Activated CD4-positive, CD25-positive, alpha-beta regulatory T cell treated with anti-CD3 and anti-CD28 coated beads, Interleukin-2, amount 50 U/mL, for 72 hours (primary cell): Measurements from ENCODE around the gene CCL5.

ENCODE experiments used
- DNase-seq: peaks from one replicate; pipeline ENCODE4 v3.0.0; 2021

CCL5 gene

GRCh38 chr17:35879773-35880654, at the start of gene CCL5:
Gene CCL5, minus strand, starts transcription at chr17:35880360.
- peak; percentile 44 for DNase-seq

- DNase-seq, result no peak
Observed at GRCh38 chr17:35927714-35928113, 47.6 kb upstream of the CCL5 start.

DNA sequence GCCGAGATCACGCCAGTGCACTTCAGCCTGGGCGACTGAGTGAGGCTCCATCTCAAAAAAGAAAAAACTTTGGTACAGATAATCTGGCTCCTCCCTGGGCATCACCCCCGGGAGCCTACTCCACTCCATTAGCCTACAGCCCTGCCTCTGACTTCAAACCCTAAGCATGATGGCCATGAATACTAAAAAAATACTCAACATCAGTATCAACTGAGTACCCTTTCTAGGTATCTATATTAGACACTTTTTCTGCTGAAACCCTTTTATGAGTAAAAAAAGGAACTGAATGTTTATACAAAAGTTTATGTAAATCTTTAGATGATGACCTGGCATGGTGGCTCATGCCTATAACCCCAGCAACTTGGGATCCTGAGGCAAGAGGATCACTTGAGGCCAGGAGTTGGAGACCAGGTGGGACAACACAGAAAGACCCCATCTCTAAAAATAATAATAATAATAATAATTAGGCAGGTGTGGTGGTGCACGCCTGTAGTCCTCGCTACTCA, 43.5 kb upstream of the CCL5 start:
- DNase-seq, result no peak

- DNase-seq, result no peak
Observed at GRCh38 chr17:35920229-35920628, 40.1 kb upstream of the CCL5 start.

- no peak for DNase-seq
Observed at GRCh38 chr17:35918665-35919064, 38.5 kb upstream of the CCL5 start.

DNA sequence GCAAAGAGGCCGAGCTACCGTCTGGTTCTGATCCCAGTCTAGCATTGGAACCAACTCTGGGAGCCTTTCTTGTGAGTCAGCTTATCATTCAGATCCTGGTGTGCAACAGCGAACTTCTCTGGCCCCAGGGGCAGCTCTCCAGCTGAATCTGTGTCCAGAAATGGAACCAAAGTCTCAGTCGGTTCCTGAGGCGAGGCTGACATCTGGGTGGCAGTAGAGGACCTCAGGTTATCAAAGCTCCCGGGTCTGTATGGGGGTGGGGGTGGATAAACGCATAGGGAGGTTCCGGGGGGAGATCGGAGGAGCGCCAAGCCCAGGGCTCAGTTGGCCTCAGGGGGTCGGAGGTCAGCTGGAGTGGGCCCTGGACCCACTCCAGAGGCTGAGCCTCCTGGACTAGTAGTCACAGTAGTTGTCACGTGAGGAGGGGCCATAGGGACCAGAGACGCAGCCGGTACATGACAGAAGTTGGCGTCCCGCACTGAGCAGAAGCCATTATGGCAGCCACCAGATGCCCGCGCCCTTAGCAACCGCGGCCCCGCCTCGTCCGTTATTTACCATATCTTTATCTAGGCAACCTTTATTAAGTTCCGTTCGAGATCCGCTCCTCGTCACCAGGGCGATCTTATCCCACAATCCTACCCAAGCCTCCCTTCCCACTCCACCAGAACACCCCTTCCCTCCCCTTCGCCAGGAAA, 37.5 kb upstream of the CCL5 start:
- DNase-seq, result no peak

GRCh38 chr17:35915153-35915964, 35.2 kb upstream of the CCL5 start:
- no peak for DNase-seq

DNA sequence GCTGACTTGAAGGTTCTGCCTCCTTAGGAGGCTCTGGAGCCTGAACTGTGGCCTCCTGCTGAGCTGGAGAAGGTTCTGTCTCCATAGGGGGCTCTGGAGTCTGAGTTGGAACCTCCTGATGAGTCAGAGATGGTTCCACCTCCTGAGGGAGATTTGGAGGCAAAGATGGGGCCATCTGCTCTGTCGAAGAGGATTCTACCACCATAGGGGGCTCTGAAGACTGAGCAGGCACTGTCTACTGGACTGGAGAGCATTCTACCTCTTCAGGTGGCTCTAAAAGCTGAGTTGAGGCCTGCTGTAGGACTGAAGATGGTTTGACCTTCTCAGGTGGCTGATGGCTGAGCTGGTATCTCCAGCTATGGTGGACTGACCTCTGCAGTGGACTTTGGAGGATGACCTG, 34.2 kb upstream of the CCL5 start:
- DNase-seq, result no peak

GRCh38 chr17:35913609-35914008, 33.4 kb upstream of the CCL5 start:
- DNase-seq, result no peak

GRCh38 chr17:35912942-35913341, 32.8 kb upstream of the CCL5 start:
- no peak for DNase-seq

DNA sequence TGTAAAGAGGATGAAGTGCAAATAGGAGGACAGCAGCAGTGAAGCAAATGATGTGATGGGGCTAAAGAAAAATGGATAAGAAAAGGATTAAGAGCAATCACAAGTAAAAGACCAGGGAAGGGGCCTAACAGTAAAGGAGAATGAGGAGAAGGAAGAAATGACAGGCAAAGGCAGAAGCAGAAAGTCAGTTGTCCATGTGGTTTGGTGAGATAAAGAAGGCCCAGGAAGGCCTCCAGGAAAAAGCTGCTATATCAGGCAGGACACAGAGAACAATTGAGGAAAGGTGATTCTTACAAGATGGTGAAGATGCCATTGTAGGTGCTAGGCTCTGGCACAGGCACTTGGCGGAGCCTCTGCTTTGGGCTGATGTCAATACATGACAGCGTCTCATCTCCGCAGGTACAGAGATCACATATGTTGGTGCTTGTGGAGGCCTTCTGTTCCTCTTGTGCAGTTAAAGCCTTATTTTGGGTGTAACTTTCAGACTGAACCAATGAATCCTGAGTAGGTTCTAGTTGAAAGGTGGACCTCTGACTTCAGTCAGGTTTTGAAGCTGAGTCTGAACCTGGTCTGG, 32.3 kb upstream of the CCL5 start:
- DNase-seq, result no peak

DNA sequence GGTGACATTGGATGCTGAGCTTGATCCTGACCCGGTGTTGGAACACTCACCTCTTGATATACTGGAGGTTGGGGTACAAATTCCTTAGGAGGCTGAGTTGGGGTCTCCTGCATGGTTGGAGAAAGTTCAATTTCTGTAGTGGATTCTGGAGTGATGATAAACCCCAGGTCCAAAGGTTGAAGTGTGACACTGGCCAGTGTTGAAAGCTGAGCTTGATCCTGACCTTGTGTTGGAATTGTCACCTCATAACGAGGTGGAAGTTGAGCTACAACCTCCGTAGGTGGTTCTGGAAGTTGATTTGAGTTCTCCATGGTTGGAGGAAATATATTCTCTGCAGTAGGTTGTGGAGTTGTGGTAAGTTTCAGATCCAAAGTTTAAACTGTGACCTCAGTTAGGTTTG, 29.2 kb upstream of the CCL5 start:
- no peak for DNase-seq

- no peak for DNase-seq
Observed at GRCh38 chr17:35907691-35908090, 27.5 kb upstream of the CCL5 start.

DNA sequence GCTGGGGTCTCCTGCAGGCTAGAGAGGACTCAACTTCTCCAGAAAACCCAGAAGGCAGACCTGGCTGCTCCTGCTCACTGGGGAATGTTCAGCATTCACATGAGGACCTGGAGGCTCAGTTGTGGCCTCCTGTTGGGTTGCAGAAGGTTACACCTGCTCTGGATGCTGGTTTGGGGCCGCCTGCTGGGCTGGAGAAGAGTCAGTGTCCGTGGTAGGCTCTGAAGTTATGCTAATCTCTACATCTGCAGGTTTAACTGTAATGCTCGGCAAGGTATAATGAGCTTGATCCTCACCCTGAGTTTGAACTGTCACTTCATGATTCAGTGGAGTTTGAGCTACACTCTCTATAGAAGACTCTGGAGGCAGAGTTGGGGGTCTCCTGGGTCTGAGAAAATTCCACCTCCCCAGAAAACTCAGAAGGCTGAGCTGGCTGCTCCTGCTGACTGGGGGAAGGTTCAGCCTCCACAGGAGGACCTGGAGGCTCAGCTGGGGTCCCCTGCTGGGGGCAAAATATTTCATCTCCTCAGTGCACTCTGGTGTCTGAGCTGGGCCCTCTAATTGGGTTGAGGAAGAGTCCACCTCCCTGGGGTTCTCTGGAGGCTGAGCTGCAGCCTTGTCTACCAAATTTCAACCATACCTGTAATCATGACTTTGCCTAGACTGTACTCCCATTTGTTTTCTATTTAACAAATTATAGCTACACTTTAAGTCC, 26.9 kb upstream of the CCL5 start:
- DNase-seq, result no peak

- DNase-seq, result no peak
Observed at GRCh38 chr17:35906191-35906925, 26.2 kb upstream of the CCL5 start.

- DNase-seq, result no peak
Observed at GRCh38 chr17:35903451-35903850, 23.3 kb upstream of the CCL5 start.

DNA sequence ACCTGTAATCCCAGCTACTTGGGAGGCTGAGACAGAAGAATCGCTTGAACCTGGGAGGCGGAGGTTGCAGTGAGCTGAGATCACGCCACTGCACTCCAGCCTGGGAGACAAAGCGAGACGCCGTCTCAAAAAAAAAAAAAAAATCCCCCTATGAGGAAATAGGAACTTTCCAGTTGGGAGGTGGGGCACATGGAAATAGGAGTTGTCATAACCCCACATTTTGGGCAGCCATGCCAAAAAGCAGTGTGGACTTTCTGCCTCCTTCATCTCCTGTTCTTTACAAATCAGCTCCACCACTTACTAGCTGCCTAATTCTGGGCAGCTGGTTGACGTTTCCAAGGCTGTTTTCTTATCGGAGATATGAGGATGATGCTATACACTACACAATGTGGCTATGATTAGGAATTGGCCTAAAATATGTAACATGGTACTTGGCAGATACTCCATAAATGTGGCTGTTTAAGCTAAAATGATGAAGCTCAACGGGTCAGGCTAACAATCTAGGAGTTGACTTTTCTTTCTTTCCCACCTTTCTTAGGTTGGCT, 21.5 kb upstream of the CCL5 start:
- DNase-seq, result no peak

DNA sequence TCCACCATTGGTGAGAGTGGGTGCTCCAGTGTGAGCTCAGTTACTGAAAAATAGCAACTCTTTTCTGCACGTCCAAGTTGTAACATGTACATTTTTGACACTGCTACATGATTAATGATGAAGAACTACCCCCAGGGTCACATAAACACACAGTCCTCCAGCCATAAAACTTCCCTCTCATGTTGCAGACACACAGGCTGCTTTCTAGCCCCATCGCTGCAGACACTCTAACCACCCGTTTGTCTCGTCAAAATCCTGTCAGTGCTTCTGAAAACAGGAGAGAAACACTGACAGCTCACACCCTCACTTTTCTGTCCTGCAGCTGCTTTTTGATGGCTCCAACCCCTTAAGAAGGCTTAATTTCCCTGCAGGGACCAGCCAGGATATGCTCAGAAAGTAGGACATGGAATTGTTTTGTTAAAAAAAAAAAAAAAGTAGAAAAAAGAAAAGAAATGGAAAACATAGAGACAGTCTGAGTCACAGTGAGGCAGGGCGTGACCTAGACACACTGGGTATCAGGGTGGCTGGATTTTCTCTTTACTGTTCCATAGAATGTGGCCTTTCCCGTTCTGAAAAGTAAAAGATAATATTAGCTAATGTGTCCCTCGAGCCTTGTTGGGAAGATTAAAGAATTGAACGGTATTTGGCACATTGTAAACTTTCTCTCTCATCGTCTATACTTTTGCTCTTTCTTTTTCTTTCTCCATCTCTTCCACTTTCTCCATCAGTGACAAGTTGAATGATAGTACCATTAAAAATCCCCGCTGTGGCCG, 20.7 kb upstream of the CCL5 start:
- DNase-seq, result no peak

GRCh38 chr17:35900280-35900679, 20.1 kb upstream of the CCL5 start:
- no peak for DNase-seq
